Activated naive CD4-positive, alpha-beta T cell treated with anti-CD3 and anti-CD28 coated beads, Interleukin-2, amount 50 U/mL, for 72 hours (primary cell): ENCODE measurements around the gene WDR1. TPM values are rescaled to one million over a fixed set of nuclear protein-coding genes. Genes with fewer than 3 reads are reported as not detected.

Source experiments
- ATAC-seq, 2 donors: fragments of 150-1000 bp; cut with Tn5 transposase; 2 replicates each; pipeline ENCODE4 v1.10.0; 2021; ENCODE audit warnings: mild to moderate bottlenecking in 2 of 2, moderate library complexity in 2 of 2
- DNase-seq, 2 donors: peaks; one replicate each; pipeline ENCODE4 v3.0.0; 2021 to 2022; ENCODE audit warnings: low spot score in 2 of 2
- H3K27ac Mint-ChIP-seq, 2 donors: one replicate each; pipeline ENCODE4 v1.8.0; 2022; ENCODE audit warnings: mild to moderate bottlenecking in 2 of 2, mixed read lengths in 2 of 2
- H3K36me3 Mint-ChIP-seq, 2 donors: one replicate each; pipeline ENCODE4 v1.8.0; 2022; ENCODE audit warnings: mixed read lengths in 2 of 2
- H3K9me3 Mint-ChIP-seq, 2 donors: one replicate each; pipeline ENCODE4 v1.8.0; 2022; ENCODE audit warnings: mixed read lengths in 2 of 2
- total RNA-seq, 2 donors: library from RNA; stranded (reverse); gene quantifications; one replicate each; pipeline ENCODE4 v1.2.3, GENCODE V29; 2022

The WDR1 gene
- total RNA-seq, 2 donors from 2014 or later = 382 to 520 TPM

GRCh38 chr4:10034612-10035104, 81.9 kb downstream of the WDR1 start:
- H3K36me3 Mint-ChIP-seq = peaks cover 0 to 7% of the 10 kb centered on the region in 2 donors
- DNase-seq = peak in 1 of 2 donors; percentile 16
- no peak overlapping the region for H3K27ac Mint-ChIP-seq
- ATAC-seq = no peak
- no peaks in the 10 kb centered on the region for H3K9me3 Mint-ChIP-seq

- ATAC-seq (no peak), DNase-seq (peak in 1 of 2 donors; percentile 25)
- Mint-ChIP-seq H3K27ac (no peak overlapping the region), H3K9me3 (no peaks in the 10 kb centered on the region), H3K36me3 (peaks cover 0 to 7% of the 10 kb centered on the region in 2 donors)
Observed at GRCh38 chr4:10034136-10034535, 82.5 kb downstream of the WDR1 start.

GRCh38 chr4:10033191-10033881, 83.3 kb downstream of the WDR1 start:
- peak in 1 of 2 donors; percentile 40 for DNase-seq
- Mint-ChIP-seq H3K27ac (peak overlapping the region in 1 of 2 donors; percentile 18), H3K9me3 (no peaks in the 10 kb centered on the region), H3K36me3 (peaks cover 0 to 7% of the 10 kb centered on the region in 2 donors)
- ATAC-seq = no peak

GRCh38 chr4:10032625-10033024, 84.0 kb downstream of the WDR1 start:
- Mint-ChIP-seq H3K36me3 (peaks cover 0 to 7% of the 10 kb centered on the region in 2 donors), H3K9me3 (no peaks in the 10 kb centered on the region), H3K27ac (no peak overlapping the region)
- no peak for ATAC-seq
- DNase-seq = no peak

- H3K27ac Mint-ChIP-seq = no peak overlapping the region
- DNase-seq (peak in 1 of 2 donors; percentile 14), ATAC-seq (no peak)
- H3K36me3 Mint-ChIP-seq = peaks cover 0 to 7% of the 10 kb centered on the region in 2 donors
- H3K9me3 Mint-ChIP-seq = no peaks in the 10 kb centered on the region
Observed at GRCh38 chr4:10031668-10032590, 84.7 kb downstream of the WDR1 start.

GRCh38 chr4:10030972-10031667, 85.5 kb downstream of the WDR1 start:
- Mint-ChIP-seq H3K27ac (no peak overlapping the region), H3K36me3 (peaks cover 0 to 5% of the 10 kb centered on the region in 2 donors), H3K9me3 (no peaks in the 10 kb centered on the region)
- DNase-seq = peak in 1 of 2 donors; percentile 4
- ATAC-seq = no peak

GRCh38 chr4:10029403-10029802, 87.2 kb downstream of the WDR1 start:
- Mint-ChIP-seq H3K36me3 (no peaks in the 10 kb centered on the region), H3K27ac (no peak overlapping the region), H3K9me3 (no peaks in the 10 kb centered on the region)
- DNase-seq (no peak), ATAC-seq (no peak)

- Mint-ChIP-seq H3K27ac (no peak overlapping the region), H3K36me3 (no peaks in the 10 kb centered on the region), H3K9me3 (no peaks in the 10 kb centered on the region)
- ATAC-seq = no peak
- no peak for DNase-seq
Observed at GRCh38 chr4:10028910-10029309, 87.7 kb downstream of the WDR1 start.

- H3K9me3 Mint-ChIP-seq = no peaks in the 10 kb centered on the region
- H3K27ac Mint-ChIP-seq = no peak overlapping the region
- DNase-seq (no peak), ATAC-seq (no peak)
- no peaks in the 10 kb centered on the region for H3K36me3 Mint-ChIP-seq
Observed at GRCh38 chr4:10026485-10026884, 90.1 kb downstream of the WDR1 start.

- Mint-ChIP-seq H3K27ac (no peak overlapping the region), H3K9me3 (no peaks in the 10 kb centered on the region), H3K36me3 (no peaks in the 10 kb centered on the region)
- no peak for ATAC-seq
- DNase-seq = no peak
Observed at GRCh38 chr4:10025230-10025806, 91.3 kb downstream of the WDR1 start.

Other genes with a start within 250 kb of the WDR1 start
- gene SLC2A9, start 95.3 kb downstream of the WDR1 start, total RNA-seq = 1 to 10 TPM in 1 of 2 donors, under 1 TPM in 1; 0.52 to 1.2 TPM